ENCODE results near the gene ELFN1.
"Not testable (repeated sequence)": the region's sequence is repeated elsewhere in the genome, so short reads cannot be mapped to it uniquely, and the experiment has no call there.

Gene ELFN1

GRCh38 chr7:1755783-1756625 is 85.9 kb downstream of the ELFN1 start:
- DNase-seq (ENCODE audit: low read depth in 2 of 2) = no peak

- no peak for DNase-seq (ENCODE audit: low read depth in 2 of 2)
These were observed 87.5 kb downstream of the ELFN1 start for GRCh38 chr7:1757601-1758000.

GRCh38 chr7:1758028-1758858 is 88.2 kb downstream of the ELFN1 start:
- no peak for DNase-seq (ENCODE audit: low read depth in 2 of 2)

DNA sequence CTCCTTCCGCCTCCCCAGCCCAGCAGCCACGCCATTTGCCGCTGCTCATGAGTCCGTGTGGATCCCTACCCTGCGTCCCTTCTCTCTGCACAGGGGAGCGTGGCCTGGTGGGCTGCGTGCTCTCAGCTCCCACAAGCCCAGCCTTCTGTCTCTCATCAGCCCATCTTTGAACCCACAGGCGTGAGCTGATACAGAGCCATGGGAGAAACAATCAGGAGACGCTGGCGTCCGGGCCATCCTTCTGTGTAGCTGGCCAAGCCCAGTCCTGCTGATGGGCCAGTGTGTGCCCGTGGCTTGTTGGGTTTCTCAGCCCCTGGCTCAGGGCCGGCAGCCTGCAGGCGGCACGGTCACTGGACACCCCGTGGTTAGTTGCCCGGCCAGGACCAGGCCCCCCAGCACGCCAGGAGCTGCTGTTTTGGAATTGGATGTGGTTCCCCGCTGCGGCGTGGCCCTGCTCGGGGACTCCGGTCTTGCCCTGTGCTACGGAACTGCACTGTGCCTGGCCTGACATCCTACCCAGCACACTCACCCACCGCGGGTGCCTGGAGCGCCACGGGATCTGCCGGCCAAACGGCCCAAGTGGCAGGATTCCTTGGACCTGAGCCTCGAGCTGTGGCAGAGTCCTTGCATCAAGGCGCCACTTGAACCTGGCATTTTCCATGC is 88.9 kb downstream of the ELFN1 start:
- DNase-seq (ENCODE audit: low read depth in 2 of 2) = no peak

DNA sequence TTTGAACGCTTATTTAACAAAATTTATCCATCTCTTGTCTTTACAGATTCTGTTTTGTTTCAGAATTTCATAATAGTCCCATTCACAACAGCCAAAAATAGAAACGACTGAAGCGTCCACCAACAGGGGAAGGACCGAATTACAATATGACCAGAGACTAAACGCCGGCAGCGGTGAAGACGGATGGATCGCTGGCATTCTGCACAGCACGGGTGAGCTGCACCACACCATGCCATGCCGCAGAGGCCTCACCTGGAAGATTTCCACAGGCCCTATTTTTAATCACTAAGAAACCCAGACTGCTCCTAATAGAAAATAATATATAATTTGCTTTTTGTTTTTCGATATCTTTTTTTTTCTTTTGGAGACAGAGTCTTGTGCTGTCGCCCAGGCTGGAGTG is 91.0 kb downstream of the ELFN1 start:
- no peak for DNase-seq (ENCODE audit: low read depth in 2 of 2)

GRCh38 chr7:1761774-1762173 is 91.7 kb downstream of the ELFN1 start:
- no peak for DNase-seq (ENCODE audit: low read depth in 2 of 2)

- no peak for DNase-seq (ENCODE audit: low read depth in 2 of 2)
These were observed 92.3 kb downstream of the ELFN1 start for GRCh38 chr7:1762238-1762945.

- no peak for DNase-seq (ENCODE audit: low read depth in 2 of 2)
These were observed 93.0 kb downstream of the ELFN1 start for GRCh38 chr7:1763033-1763432.

DNA sequence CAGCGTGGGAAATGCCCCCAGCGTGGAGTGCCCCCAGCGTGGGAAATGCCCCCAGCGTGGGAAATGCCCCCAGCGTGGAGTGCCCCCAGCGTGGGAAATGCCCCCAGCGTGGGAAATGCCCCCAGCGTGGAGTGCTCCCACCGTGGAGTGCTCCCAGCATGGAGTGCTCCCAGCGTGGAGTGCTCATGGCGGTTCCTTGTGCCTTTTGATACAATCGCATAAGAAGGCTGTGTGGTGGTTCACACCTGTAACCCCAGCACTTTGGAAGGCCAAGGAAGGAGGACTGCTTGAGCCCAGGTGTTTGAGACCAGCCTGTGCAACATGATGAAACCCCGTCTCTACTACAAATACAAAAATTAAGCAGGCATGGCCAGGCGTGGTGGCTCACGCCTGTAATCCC is 93.8 kb downstream of the ELFN1 start:
- DNase-seq (ENCODE audit: low read depth in 2 of 2) = not testable (repeated sequence)

DNA sequence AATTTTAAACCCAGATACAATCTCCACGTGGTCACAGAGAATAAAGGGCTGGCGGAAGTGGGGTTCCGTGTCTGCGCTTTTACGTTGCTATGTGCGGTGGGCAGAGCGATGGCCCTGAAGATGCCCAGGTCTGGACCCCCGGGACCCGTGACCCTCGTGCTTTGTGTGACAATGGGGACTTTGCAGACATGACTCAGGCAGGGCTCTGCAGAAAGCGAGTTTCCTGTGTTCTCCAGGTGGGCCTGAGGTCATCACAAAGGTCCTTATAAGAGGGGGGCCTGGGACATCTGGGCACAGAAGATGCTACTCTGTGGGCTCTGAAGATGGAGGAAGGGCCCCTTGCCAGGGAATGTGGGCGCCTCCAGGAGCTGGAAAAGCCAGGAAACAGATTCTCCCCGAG is 95.3 kb downstream of the ELFN1 start:
- DNase-seq (ENCODE audit: low read depth in 2 of 2) = no peak

- DNase-seq (ENCODE audit: low read depth in 2 of 2) = no peak
These were observed 97.4 kb downstream of the ELFN1 start for GRCh38 chr7:1767524-1767923.

GRCh38 chr7:1768832-1769231 is 98.8 kb downstream of the ELFN1 start:
- no peak for DNase-seq (ENCODE audit: low read depth in 2 of 2)

DNA sequence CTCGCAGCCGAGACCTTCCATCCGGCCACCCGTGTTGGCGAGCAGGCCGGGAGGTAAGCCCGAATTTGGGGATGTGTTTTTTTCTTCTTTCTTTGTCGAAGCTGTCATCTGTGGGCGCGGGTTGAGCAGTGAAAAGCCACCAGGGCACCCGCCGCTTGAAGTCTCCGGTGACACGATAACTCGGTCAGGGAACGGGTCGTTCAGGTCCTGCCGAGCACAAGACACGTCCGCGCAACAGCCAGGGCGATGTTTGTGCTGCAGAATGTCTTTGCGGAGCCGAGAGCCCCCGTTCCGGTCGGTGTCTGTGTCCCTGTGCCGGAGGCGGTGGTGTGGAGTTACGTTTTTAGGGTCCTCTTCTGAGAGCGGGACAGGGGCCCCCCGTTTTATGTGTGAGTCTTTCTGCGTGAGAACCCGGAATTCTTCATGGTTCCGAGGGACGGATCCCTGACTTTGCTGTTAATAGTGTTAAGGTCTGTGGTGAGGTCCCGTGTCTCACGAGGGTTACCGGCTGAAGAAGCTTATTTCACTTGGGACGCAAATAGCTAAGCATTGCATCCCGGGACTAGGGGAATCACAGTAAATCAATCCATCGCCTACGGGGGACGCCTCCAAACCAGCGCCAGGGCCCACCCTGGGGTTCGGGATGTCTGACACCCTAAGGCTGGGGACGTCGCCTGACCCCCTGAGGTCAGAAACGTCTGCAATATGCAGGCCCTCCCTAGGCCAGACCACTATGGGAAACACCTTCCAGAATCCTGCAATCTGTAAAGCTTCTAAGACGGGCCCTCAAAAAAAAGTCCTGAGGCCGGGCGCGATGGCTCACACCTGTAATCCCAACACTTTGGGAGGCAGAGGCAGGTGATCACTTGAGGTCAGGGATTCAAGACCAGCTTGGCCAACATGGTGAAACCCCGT is 99.5 kb downstream of the ELFN1 start:
- no peak for DNase-seq (ENCODE audit: low read depth in 2 of 2)

DNA sequence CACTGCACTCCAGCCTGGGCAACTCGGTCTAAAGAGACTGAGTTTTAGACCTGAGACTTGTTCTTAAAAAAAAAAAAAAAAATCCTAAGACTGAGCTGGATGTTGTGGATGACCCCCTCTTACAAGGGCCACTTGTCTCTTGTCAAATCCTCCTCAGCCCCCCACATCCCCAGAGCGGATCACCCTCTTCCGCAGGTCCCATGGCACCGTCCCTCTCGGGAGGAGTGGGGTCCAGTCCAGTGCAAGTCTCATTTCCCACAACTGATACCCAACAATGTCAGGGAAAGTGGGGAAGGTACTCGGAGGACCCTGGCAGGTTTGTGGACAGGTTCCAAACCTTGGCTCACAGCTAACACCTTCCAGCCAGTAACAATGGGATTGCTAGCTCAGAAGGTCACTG is 100.3 kb downstream of the ELFN1 start:
- DNase-seq (ENCODE audit: low read depth in 2 of 2) = no peak

GRCh38 chr7:1775389-1775788 is 105.3 kb downstream of the ELFN1 start:
- DNase-seq (ENCODE audit: low read depth in 2 of 2) = no peak

GRCh38 chr7:1777122-1777521 is 107.0 kb downstream of the ELFN1 start:
- DNase-seq (ENCODE audit: low read depth in 2 of 2) = no peak

GRCh38 chr7:1779445-1779844 is 109.4 kb downstream of the ELFN1 start:
- no peak for DNase-seq (ENCODE audit: low read depth in 2 of 2)

DNA sequence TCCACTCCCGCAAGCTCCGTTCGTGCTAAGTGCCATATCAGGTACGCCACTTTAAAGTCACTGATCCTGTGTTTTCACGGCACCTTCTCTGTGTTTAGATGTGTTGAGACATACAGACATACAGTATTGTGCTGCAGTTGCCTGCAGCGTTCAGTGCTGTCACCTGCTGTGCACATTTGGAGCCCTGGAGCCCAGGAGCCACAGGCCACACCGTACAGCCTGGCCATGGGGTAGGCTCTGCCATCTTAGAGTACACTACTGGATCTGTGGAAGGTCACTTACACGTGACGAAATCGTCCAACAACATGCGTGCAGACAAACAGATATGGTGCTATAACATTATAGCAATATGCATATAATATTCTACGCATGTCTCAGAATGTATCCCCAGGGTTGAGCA is 111.3 kb downstream of the ELFN1 start:
- no peak for DNase-seq (ENCODE audit: low read depth in 2 of 2)

DNA sequence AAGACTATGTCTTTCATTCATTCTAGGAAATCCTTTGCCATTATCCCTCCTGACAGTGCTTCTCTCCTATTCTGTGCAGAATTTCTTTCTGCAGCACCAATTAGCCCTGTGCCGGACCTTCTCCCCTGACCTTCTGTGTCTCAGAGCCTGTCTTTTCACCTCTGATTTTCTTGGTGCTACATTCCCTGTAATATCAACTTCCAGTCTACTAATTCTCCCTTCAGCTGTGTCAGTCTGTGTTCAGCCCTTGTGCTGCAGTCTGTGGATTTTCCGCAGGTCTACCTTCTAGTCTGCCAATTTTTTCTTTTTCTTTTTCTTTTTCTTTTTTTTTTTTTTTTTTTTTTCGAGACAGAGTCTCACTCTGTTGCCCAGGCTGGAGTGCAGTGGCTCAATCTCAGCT is 115.8 kb downstream of the ELFN1 start:
- DNase-seq (ENCODE audit: low read depth in 2 of 2) = no peak

GRCh38 chr7:1787241-1787640 is 117.2 kb downstream of the ELFN1 start:
- DNase-seq (ENCODE audit: low read depth in 2 of 2) = no peak
